ENCODE measurements around the gene PPP6R2. TPM values are rescaled to one million over a fixed set of nuclear protein-coding genes. Genes with fewer than 3 reads are reported as not detected.

PPP6R2 gene
- total and polyA plus RNA-seq, 2 of the 4 experiments (the other 2 are of a cell fraction) = 49.2 to 51.6 TPM

DNA sequence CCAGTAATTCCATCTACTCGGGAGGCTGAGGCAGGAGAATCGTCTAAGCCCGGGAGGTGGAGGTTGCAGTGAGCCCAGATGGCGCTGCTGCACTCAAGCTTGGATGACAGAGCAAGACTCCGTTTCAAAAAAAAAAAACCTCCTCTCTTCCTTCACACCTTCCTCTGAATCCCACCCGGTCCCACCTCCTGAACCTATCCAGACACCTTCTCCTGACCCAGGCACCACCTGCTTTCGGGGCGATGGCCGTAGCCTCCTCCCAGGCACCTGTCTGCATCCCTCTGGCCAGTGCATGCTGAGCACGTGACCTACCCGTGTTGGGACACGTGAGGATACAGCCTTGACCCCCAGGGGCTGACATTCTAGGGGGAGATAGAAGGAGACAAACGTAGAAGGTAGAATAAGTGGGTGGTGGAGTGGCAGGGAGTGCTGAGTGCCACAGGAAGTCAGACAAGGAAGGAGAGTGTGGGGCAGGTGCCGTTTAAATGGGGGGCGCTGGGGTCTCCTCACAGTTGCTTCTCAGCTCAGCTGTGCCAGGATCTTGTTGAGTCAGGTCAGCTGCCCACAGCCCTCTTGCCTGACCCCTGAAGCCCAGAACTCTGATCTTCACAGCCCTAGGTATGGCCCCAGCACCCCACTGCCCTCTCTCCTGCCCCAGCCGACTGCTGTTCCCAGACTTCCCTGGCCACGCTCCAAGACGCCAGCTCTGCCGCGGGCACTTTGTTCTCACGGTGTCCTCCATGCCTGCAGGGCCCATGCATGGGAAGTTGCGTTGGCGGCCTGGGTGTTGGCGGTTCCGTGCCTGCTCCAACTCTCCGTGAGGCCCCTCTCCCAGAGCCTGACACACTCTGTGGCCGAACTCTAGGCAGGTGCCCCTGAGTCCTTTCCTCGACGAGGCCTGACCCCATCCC lies 142.3 kb downstream of the PPP6R2 start:
- H2AFZ ChIP-seq (replicated peaks; ENCODE audit: low read length, poor library complexity) = peak overlapping the region; percentile 51
- peaks cover 7% of the 10 kb centered on the region for H3K27me3 ChIP-seq (ENCODE audit: control insufficient read depth, insufficient read depth, low read length)
- ChIA-PET CTCF (no interaction called here), POLR2A (ENCODE audit: unreplicated experiment) (no interaction called here)
- H3K79me1 ChIP-seq (ENCODE audit: low read depth in 1 of 2, low read length in 2 of 2) = peaks cover 0 to 3% of the 10 kb centered on the region in 2 experiments; a peak in 1 of 4 replicates
- ATAC-seq (ENCODE audit: low read depth) (no peak), DNase-seq (no peak)
- 72% methylated on average over 15 of the region's 29 CpGs; no CpG with 5 or more reads in 1 of the 2 experiments for WGBS, 2 experiments (ENCODE audit: extremely low coverage in 2 of 2, insufficient read length in 1 of 2)
- H3K9me3 ChIP-seq (ENCODE audit: control insufficient read depth, insufficient read depth, low read length) = no peaks in the 10 kb centered on the region
- in situ Hi-C loops (cut with MboI; ENCODE audit: low sequenced_read_pairs) (no loop called here), intact Hi-C loops (cut with micrococcal nuclease) (no loop called here), dilution Hi-C loops (cut with HindIII; ENCODE audit: low sequenced_read_pairs, unreplicated experiment) (no loop called here)
- H4K20me1 ChIP-seq (ENCODE audit: insufficient read depth, low read length) = no peaks in the 10 kb centered on the region; the same call in 1 of the 2 replicates
- H3K36me3 ChIP-seq (ENCODE audit: control insufficient read depth, insufficient read depth, low read length) = peaks cover 4% of the 10 kb centered on the region; the same call in 1 of the 2 replicates
- BruUV-seq (replicated peaks) = no TSS peak
- H2AK5ac ChIP-seq (ENCODE audit: low read depth, low read length) = no peak overlapping the region
- H3K23ac ChIP-seq (ENCODE audit: low read depth, low read length) = no peak overlapping the region
- no peaks in the 10 kb centered on the region for H3K4me1 ChIP-seq (ENCODE audit: control insufficient read depth, insufficient read depth, low read length)
- H2BK120ac ChIP-seq (ENCODE audit: low read depth, low read length) = no peak overlapping the region
- H3K9me1 ChIP-seq (ENCODE audit: insufficient read depth, low read length) = no peaks in the 10 kb centered on the region
- peak overlapping the region; percentile 37 for H2AK9ac ChIP-seq (replicated peaks; ENCODE audit: low read depth, low read length, poor library complexity)
- H3K4me3 ChIP-seq (ENCODE audit: insufficient read depth, low read depth, low read length) = no peak overlapping the region
- no peak overlapping the region for H3K9ac ChIP-seq (ENCODE audit: low read depth, low read length)
- H4K91ac ChIP-seq (ENCODE audit: insufficient read depth, low read depth, low read length) = no peak overlapping the region
- no peak overlapping the region for H3K56ac ChIP-seq (ENCODE audit: extremely low read depth, insufficient read depth, low read length)
- H3K18ac ChIP-seq (ENCODE audit: low read depth, low read length) = no peak overlapping the region
- TF ChIP-seq MXI1 (IDR thresholded peaks at IDR 0.05; ENCODE audit: borderline replicate concordance, low read depth, low read length) (no peak), MAZ (IDR thresholded peaks at IDR 0.05; ENCODE audit: borderline replicate concordance, low read depth, low read length) (no peak), CEBPB (IDR thresholded peaks at IDR 0.05; ENCODE audit: low read depth, low read length) (no peak), BHLHE40 (IDR thresholded peaks at IDR 0.05; ENCODE audit: low read depth, low read length) (peak; percentile 23; the same call in 1 of the 2 replicates), RCOR1 (IDR thresholded peaks at IDR 0.05; ENCODE audit: insufficient replicate concordance, low read length) (no peak), FOS (IDR thresholded peaks at IDR 0.05; ENCODE audit: low read depth, low read length) (no peak)
- TF ChIP-seq, protein P1, sequence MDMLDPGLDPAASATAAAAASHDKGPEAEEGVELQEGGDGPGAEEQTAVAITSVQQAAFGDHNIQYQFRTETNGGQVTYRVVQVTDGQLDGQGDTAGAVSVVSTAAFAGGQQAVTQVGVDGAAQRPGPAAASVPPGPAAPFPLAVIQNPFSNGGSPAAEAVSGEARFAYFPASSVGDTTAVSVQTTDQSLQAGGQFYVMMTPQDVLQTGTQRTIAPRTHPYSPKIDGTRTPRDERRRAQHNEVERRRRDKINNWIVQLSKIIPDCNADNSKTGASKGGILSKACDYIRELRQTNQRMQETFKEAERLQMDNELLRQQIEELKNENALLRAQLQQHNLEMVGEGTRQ (IDR thresholded peaks at IDR 0.05; ENCODE audit: low read depth, low read length) = 0 out of 2 replicates have a peak, but pooled peaks have one; percentile 29
- no peak overlapping the region for H2BK20ac ChIP-seq (ENCODE audit: low read depth, low read length)
- H3K14ac ChIP-seq (replicated peaks; ENCODE audit: low read depth, low read length) = no peak overlapping the region
- no peak overlapping the region for H3K27ac ChIP-seq (ENCODE audit: insufficient read depth, low read length)
- no peak overlapping the region for H3K4ac ChIP-seq (ENCODE audit: low read depth, low read length)
- no peak overlapping the region for H2BK5ac ChIP-seq (ENCODE audit: low read depth, low read length, poor library complexity, severe bottlenecking)
- H3K4me2 ChIP-seq (ENCODE audit: low read depth, low read length) = no peak overlapping the region
- H4K5ac ChIP-seq (ENCODE audit: low read depth, low read length) = no peak overlapping the region
- H2BK15ac ChIP-seq (ENCODE audit: low read depth, low read length) = no peak overlapping the region
- no peak overlapping the region for H4K8ac ChIP-seq (ENCODE audit: low read depth in 2 of 2, low read length in 2 of 2)
